ENCODE measurements around the gene PSTPIP2.

DNA sequence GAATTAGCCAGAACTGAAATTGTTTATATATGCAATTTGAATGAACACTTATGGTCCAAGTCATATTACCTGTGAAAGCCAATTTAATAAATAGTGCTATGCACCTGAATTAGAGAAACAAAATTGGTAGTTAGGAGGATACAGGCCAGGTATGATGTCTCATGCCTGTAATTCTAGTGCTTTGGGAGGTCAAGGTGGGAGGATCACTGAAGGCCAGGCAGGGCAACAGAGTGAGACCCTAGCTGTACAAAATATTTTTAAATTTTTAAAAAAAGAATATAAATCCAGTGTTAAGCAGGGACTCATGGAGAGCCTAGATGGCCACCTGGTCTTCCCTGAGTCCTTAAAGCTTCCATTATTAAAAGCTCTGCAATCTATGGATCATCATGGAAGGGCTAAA lies 7.3 kb upstream of the PSTPIP2 start:
- TF ChIP-seq, protein P1, sequence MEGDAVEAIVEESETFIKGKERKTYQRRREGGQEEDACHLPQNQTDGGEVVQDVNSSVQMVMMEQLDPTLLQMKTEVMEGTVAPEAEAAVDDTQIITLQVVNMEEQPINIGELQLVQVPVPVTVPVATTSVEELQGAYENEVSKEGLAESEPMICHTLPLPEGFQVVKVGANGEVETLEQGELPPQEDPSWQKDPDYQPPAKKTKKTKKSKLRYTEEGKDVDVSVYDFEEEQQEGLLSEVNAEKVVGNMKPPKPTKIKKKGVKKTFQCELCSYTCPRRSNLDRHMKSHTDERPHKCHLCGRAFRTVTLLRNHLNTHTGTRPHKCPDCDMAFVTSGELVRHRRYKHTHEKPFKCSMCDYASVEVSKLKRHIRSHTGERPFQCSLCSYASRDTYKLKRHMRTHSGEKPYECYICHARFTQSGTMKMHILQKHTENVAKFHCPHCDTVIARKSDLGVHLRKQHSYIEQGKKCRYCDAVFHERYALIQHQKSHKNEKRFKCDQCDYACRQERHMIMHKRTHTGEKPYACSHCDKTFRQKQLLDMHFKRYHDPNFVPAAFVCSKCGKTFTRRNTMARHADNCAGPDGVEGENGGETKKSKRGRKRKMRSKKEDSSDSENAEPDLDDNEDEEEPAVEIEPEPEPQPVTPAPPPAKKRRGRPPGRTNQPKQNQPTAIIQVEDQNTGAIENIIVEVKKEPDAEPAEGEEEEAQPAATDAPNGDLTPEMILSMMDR (conservative IDR thresholded peaks at IDR 0.05; ENCODE audit: low read length), result no peak
- no peak for TF ChIP-seq EZH2phosphoT487 (IDR thresholded peaks at IDR 0.05; ENCODE audit: borderline replicate concordance)
